ENCODE data around the gene YEATS2. TPM values are rescaled to one million over a fixed set of nuclear protein-coding genes. Genes with fewer than 3 reads are reported as not detected.

Gene YEATS2
- 8.5 to 12.9 TPM (median 12.3 TPM) in 5 replicates for total RNA-seq (2022; extraction: Qiagen RNA extraction; ENCODE audit: low read depth)

GRCh38 chr3:183697610-183698317 is at the start of gene YEATS2:
TSS of gene YEATS2 (plus strand) at chr3:183697797. CDS start at chr3:183715163, 17,366 bp downstream.

GRCh38 chr3:183825456-183826161 is 128.0 kb downstream of the YEATS2 start, which contains the start of gene MAP6D1:
TSS of gene MAP6D1 (minus strand) at chr3:183825577. CDS start at chr3:183825547, 30 bp downstream.

Other genes starting within 250 kb of the YEATS2 start
- not detected in 5 replicates for gene KLHL6, start 142.1 kb upstream of the YEATS2 start, total RNA-seq (2022; extraction: Qiagen RNA extraction; ENCODE audit: low read depth)
- 6.8 to 8.9 TPM (median 7.1 TPM) in 5 replicates for gene KLHL24, start 62.2 kb upstream of the YEATS2 start, total RNA-seq (2022; extraction: Qiagen RNA extraction; ENCODE audit: low read depth)
- gene MAP6D1, start 127.8 kb downstream of the YEATS2 start, total RNA-seq (2022; extraction: Qiagen RNA extraction; ENCODE audit: low read depth) = 3.6 to 6.0 TPM (median 5.9 TPM) in 5 replicates
- 62.4 to 68.8 TPM (median 66.7 TPM) in 5 replicates for gene PARL, start 187.1 kb downstream of the YEATS2 start, total RNA-seq (2022; extraction: Qiagen RNA extraction; ENCODE audit: low read depth)